Measurements from ENCODE around the gene SELENOM. TPM values are rescaled to one million over a fixed set of nuclear protein-coding genes. Genes with fewer than 3 reads are reported as not detected.

Gene SELENOM
- polyA plus RNA-seq, 1 donor from 2014 or later = 6.6 TPM

DNA sequence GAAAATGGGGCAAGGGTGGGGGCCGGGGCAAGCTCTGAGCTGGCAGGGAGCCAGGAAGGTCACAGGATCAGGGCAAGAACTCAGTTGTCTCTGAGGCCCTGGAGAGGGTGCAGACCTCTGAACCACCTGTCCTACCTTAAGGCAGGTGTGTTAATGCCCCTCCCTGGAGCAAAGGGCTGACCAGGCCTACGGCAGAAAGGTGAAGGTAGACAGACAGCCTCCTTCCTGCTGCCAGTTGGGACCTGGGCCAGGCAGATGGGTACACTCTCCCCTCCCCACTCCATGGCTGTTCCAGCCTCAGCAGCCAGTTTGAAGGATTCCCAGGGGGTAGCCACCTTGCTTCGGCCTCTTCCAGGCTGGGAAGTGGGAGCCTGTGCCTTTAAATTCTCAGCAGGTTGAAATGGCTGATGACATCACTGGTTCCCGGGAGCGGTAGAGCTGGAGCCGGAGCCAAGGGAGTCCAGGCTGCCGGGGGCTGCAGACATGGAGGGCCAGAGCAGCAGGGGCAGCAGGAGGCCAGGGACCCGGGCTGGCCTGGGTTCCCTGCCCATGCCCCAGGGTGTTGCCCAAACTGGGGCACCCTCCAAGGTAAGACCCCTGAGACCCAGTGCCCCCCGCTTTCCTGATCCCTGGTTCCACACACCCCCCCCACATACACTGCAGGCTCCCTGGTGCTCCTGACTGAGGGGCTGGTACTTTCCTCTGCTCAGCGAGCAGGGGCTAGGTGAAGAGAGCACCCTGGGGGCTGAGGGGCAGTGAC lies 15.3 kb upstream of the SELENOM start, which contains the start of gene INPP5J:
Gene INPP5J (plus strand): TSS at position 435 of the 760 bp plus-strand sequence. CDS start 49 bp downstream, at position 484.
- Histone ChIP-seq H3K4me2 (ENCODE audit: low read length) (peak within 1 kb of the TSS; percentile 27), H3K9me3 (ENCODE audit: low read length) (no peaks in the 10 kb centered on the region), H4K20me1 (ENCODE audit: insufficient read depth) (no peaks in the 10 kb centered on the region), H3K79me2 (replicated peaks; ENCODE audit: insufficient read depth, low read length) (no peaks in the 10 kb centered on the region), H3K4me3 (ENCODE audit: low read length) (peak within 1 kb of the TSS; percentile 74), H3K9ac (ENCODE audit: low read length) (peak within 1 kb of the TSS; percentile 84), H3K36me3 (ENCODE audit: insufficient read depth, low read length) (no peaks in the 10 kb centered on the region), H3K27ac (ENCODE audit: low read length) (peak within 1 kb of the TSS; percentile 46), H3K27me3 (ENCODE audit: insufficient read depth, low read depth, low read length) (no peaks in the 10 kb centered on the region), H3F3A (ENCODE audit: insufficient read depth, low read length, poor library complexity, severe bottlenecking) (no peaks in the 10 kb centered on the region), H2AFZ (ENCODE audit: low read depth, low read length) (peak within 1 kb of the TSS; percentile 86), H3K9me2 (ENCODE audit: insufficient read depth, low read length) (no peaks in the 10 kb centered on the region)
- TF ChIP-seq POLR2AphosphoS5 (IDR thresholded peaks at IDR 0.05) (peak; percentile 82), SMC3 (conservative IDR thresholded peaks at IDR 0.05; ENCODE audit: poor library complexity) (peak; percentile 44), MXI1 (conservative IDR thresholded peaks at IDR 0.05; ENCODE audit: poor library complexity, severe bottlenecking) (peak; percentile 42), RAD21 (conservative IDR thresholded peaks at IDR 0.05) (peak; percentile 24), TAF1 (IDR thresholded peaks at IDR 0.05; ENCODE audit: low read depth) (peak; percentile 67), EP300 (conservative IDR thresholded peaks at IDR 0.05; ENCODE audit: poor library complexity, severe bottlenecking) (no peak)
- TF ChIP-seq, protein P1, sequence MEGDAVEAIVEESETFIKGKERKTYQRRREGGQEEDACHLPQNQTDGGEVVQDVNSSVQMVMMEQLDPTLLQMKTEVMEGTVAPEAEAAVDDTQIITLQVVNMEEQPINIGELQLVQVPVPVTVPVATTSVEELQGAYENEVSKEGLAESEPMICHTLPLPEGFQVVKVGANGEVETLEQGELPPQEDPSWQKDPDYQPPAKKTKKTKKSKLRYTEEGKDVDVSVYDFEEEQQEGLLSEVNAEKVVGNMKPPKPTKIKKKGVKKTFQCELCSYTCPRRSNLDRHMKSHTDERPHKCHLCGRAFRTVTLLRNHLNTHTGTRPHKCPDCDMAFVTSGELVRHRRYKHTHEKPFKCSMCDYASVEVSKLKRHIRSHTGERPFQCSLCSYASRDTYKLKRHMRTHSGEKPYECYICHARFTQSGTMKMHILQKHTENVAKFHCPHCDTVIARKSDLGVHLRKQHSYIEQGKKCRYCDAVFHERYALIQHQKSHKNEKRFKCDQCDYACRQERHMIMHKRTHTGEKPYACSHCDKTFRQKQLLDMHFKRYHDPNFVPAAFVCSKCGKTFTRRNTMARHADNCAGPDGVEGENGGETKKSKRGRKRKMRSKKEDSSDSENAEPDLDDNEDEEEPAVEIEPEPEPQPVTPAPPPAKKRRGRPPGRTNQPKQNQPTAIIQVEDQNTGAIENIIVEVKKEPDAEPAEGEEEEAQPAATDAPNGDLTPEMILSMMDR (IDR thresholded peaks at IDR 0.05; ENCODE audit: poor library complexity, severe bottlenecking) = no peak
- TF ChIP-seq, protein P2, sequence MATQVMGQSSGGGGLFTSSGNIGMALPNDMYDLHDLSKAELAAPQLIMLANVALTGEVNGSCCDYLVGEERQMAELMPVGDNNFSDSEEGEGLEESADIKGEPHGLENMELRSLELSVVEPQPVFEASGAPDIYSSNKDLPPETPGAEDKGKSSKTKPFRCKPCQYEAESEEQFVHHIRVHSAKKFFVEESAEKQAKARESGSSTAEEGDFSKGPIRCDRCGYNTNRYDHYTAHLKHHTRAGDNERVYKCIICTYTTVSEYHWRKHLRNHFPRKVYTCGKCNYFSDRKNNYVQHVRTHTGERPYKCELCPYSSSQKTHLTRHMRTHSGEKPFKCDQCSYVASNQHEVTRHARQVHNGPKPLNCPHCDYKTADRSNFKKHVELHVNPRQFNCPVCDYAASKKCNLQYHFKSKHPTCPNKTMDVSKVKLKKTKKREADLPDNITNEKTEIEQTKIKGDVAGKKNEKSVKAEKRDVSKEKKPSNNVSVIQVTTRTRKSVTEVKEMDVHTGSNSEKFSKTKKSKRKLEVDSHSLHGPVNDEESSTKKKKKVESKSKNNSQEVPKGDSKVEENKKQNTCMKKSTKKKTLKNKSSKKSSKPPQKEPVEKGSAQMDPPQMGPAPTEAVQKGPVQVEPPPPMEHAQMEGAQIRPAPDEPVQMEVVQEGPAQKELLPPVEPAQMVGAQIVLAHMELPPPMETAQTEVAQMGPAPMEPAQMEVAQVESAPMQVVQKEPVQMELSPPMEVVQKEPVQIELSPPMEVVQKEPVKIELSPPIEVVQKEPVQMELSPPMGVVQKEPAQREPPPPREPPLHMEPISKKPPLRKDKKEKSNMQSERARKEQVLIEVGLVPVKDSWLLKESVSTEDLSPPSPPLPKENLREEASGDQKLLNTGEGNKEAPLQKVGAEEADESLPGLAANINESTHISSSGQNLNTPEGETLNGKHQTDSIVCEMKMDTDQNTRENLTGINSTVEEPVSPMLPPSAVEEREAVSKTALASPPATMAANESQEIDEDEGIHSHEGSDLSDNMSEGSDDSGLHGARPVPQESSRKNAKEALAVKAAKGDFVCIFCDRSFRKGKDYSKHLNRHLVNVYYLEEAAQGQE (IDR thresholded peaks at IDR 0.05; ENCODE audit: borderline replicate concordance) = peak; percentile 79

DNA sequence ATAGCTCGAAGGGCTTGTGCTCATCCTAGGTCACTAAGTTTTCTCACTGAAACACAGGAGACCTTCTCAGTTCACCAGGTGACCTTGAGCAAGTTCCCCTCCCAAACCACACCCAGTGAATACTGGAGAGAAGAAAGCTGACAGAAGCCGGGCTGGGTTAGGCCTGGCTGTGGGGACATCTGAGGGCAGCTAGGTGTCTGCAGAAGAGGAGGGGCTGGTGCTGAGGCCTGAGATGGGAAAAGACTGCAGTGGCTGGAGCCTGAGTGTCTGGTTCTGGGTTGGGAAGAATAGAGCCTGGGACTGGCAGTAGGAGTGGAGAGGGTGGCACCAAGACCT lies 14.8 kb upstream of the SELENOM start:
- no peak overlapping the region for H3K4me2 ChIP-seq (ENCODE audit: low read length)
- no peak overlapping the region for H3K4me3 ChIP-seq (ENCODE audit: low read length)
- H3K9me3 ChIP-seq (ENCODE audit: low read length) = no peaks in the 10 kb centered on the region
- no peaks in the 10 kb centered on the region for H4K20me1 ChIP-seq (ENCODE audit: insufficient read depth)
- peak overlapping the region; percentile 84 for H3K9ac ChIP-seq (ENCODE audit: low read length)
- no peak overlapping the region for H2AFZ ChIP-seq (ENCODE audit: low read depth, low read length)
- TF ChIP-seq TAF1 (IDR thresholded peaks at IDR 0.05; ENCODE audit: low read depth) (no peak), EZH2 (IDR thresholded peaks at IDR 0.05; ENCODE audit: borderline replicate concordance, insufficient read depth, low read length, poor library complexity, severe bottlenecking) (no peak), RAD21 (conservative IDR thresholded peaks at IDR 0.05) (no peak), SMC3 (conservative IDR thresholded peaks at IDR 0.05; ENCODE audit: poor library complexity) (no peak), POLR2AphosphoS5 (IDR thresholded peaks at IDR 0.05) (no peak), MXI1 (conservative IDR thresholded peaks at IDR 0.05; ENCODE audit: poor library complexity, severe bottlenecking) (no peak), EP300 (conservative IDR thresholded peaks at IDR 0.05; ENCODE audit: poor library complexity, severe bottlenecking) (no peak)
- TF ChIP-seq, protein P2 (IDR thresholded peaks at IDR 0.05; ENCODE audit: borderline replicate concordance) = no peak
- TF ChIP-seq, protein P1 (IDR thresholded peaks at IDR 0.05; ENCODE audit: poor library complexity, severe bottlenecking) = no peak
- H3K9me2 ChIP-seq (ENCODE audit: insufficient read depth, low read length) = no peaks in the 10 kb centered on the region
- no peak overlapping the region for H3K27ac ChIP-seq (ENCODE audit: low read length)
- H3K36me3 ChIP-seq (ENCODE audit: insufficient read depth, low read length) = no peaks in the 10 kb centered on the region
- no peaks in the 10 kb centered on the region for H3K79me2 ChIP-seq (replicated peaks; ENCODE audit: insufficient read depth, low read length)
- H3F3A ChIP-seq (ENCODE audit: insufficient read depth, low read length, poor library complexity, severe bottlenecking) = no peaks in the 10 kb centered on the region
- H3K27me3 ChIP-seq (ENCODE audit: insufficient read depth, low read depth, low read length) = no peaks in the 10 kb centered on the region

Data from neural cell (in vitro differentiated cells).